Natural killer cell (primary cell): ENCODE results near the gene RAB26. TPM values are rescaled to one million over a fixed set of nuclear protein-coding genes. Genes with fewer than 3 reads are reported as not detected.

ENCODE experiments used
- ATAC-seq, 3 donors: fragments of 150-1000 bp in 2 of 3; fragments of 200-7000 bp in 1 of 3; cut with Tn5 transposase; 1 replicate in 1 of 3; 2 replicates in 2 of 3; pipeline ENCODE4 v1.10.0; 2021; ENCODE audit warnings: mild to moderate bottlenecking in 2 of 3, moderate library complexity in 2 of 3
- DNase-seq, 2 donors: peaks; one replicate each; pipeline versions ENCODE4 v3.0.0 to v3.0.0-alpha.2; 2013 to 2021; ENCODE audit warnings: mixed read lengths in 1 of 2
- H3K27ac ChIP-seq: one replicate; pipeline ENCODE4 v1.5.1; 2013; ENCODE audit warnings: mild to moderate bottlenecking, low read length
- H3K27me3 ChIP-seq: one replicate; pipeline ENCODE4 v1.6.1; 2013; ENCODE audit warnings: low read length; ENCODE audit not compliant: control insufficient read depth, insufficient read depth
- H3K36me3 ChIP-seq: one replicate; pipeline ENCODE4 v1.6.1; 2013; ENCODE audit warnings: low read length; ENCODE audit not compliant: control insufficient read depth, insufficient read depth
- H3K4me1 ChIP-seq: one replicate; pipeline ENCODE4 v1.6.1; 2013; ENCODE audit warnings: low read length; ENCODE audit not compliant: control insufficient read depth, insufficient read depth
- H3K4me3 ChIP-seq: one replicate; pipeline ENCODE4 v1.5.1; 2013; ENCODE audit warnings: low read length
- H3K9me3 ChIP-seq: one replicate; pipeline ENCODE4 v1.6.1; 2013; ENCODE audit warnings: low read length; ENCODE audit not compliant: control insufficient read depth, insufficient read depth
- H3K27ac Mint-ChIP-seq, 2 donors: one replicate each; pipeline ENCODE4 v1.8.0; 2022; ENCODE audit warnings: mild to moderate bottlenecking in 2 of 2, mixed read lengths in 2 of 2, moderate library complexity in 1 of 2
- H3K27me3 Mint-ChIP-seq, 2 donors: one replicate each; pipeline ENCODE4 v1.8.0; 2022; ENCODE audit warnings: low read depth in 2 of 2, mixed read lengths in 2 of 2
- H3K36me3 Mint-ChIP-seq: one replicate; pipeline ENCODE4 v1.8.0; 2022; ENCODE audit warnings: mixed read lengths
- H3K4me1 Mint-ChIP-seq, 2 donors: one replicate each; pipeline ENCODE4 v1.8.0; 2022; ENCODE audit warnings: mixed read lengths in 2 of 2
- H3K4me3 Mint-ChIP-seq: one replicate; pipeline ENCODE4 v1.8.0; 2022; ENCODE audit warnings: mild to moderate bottlenecking, moderate library complexity, mixed read lengths
- H3K9me3 Mint-ChIP-seq, 2 donors: one replicate each; pipeline ENCODE4 v1.8.0; 2022; ENCODE audit warnings: mixed read lengths in 2 of 2
- CTCF ChIP-seq: fragments of 200-600 bp; IDR thresholded peaks from one replicate; pipeline ENCODE4 v1.8.0; 2022; ENCODE audit warnings: antibody characterized with exemption
- WGBS: methylation state at CpG from one replicate; pipeline ENCODE4 v1.1.7; 2013; ENCODE audit warnings: missing lambda C conversion rate; ENCODE audit not compliant: insufficient coverage; 5-methylcytosine and 5-hydroxymethylcytosine counted together
- intact Hi-C: fragments of 100-400 bp; cut with micrococcal nuclease; formaldehyde crosslinking; loops from one replicate; pipeline ENCODE4 v1.14.2; 2022
- total RNA-seq, 4 donors: library from RNA; stranded (reverse); fragments of 120-200 nt in 1 of 4; gene quantifications; one replicate each; pipeline versions ENCODE4 v1.2.3 to v1.2.4, GENCODE V29; 2013 to 2022

Gene RAB26
- total RNA-seq, 3 donors from 2014 or later (not counting 1 experiment from before 2014, with no cell fraction given), result 0.27 to 0.28 TPM; not detected in 1

GRCh38 chr16:2174396-2175131 is 26.1 kb downstream of the RAB26 start:
- intact Hi-C loops, result no loop called here

GRCh38 chr16:2175454-2175853 is 27.0 kb downstream of the RAB26 start:
- H3K36me3 Mint-ChIP-seq, result no peaks in the 10 kb centered on the region
- H3K27ac ChIP-seq, result no peak overlapping the region
- ATAC-seq, result no peak

More at GRCh38 chr16:2174396-2175131, 26.1 kb downstream of the RAB26 start:
- H3K27me3 ChIP-seq, result no peaks in the 10 kb centered on the region
- H3K27ac Mint-ChIP-seq, result no peak overlapping the region
- H3K4me1 Mint-ChIP-seq, result no peaks in the 10 kb centered on the region
- 97% methylated on average over 21 of the region's 21 CpGs for WGBS
- H3K4me1 ChIP-seq, result no peaks in the 10 kb centered on the region
- no peaks in the 10 kb centered on the region for H3K9me3 Mint-ChIP-seq
- H3K27me3 Mint-ChIP-seq, result no peaks in the 10 kb centered on the region
- TF ChIP-seq CTCF, result no peak
- no peak for DNase-seq
- no peak overlapping the region for H3K27ac ChIP-seq
- H3K4me3 Mint-ChIP-seq, result no peak overlapping the region
- H3K4me3 ChIP-seq, result no peak overlapping the region
- H3K9me3 ChIP-seq, result no peaks in the 10 kb centered on the region
- no peak for ATAC-seq
- peaks cover 40% of the 10 kb centered on the region for H3K36me3 ChIP-seq
- no peaks in the 10 kb centered on the region for H3K36me3 Mint-ChIP-seq

GRCh38 chr16:2176047-2176446 is 27.6 kb downstream of the RAB26 start:
- no peaks in the 10 kb centered on the region for H3K9me3 ChIP-seq
- intact Hi-C loops, result no loop called here
- Mint-ChIP-seq H3K36me3 (no peaks in the 10 kb centered on the region), H3K27me3 (no peaks in the 10 kb centered on the region), H3K4me3 (no peak overlapping the region), H3K27ac (no peak overlapping the region), H3K9me3 (no peaks in the 10 kb centered on the region), H3K4me1 (no peaks in the 10 kb centered on the region)
- no peak overlapping the region for H3K27ac ChIP-seq
- no peaks in the 10 kb centered on the region for H3K27me3 ChIP-seq
- no peak for DNase-seq
- no peak for TF ChIP-seq CTCF
- peaks cover 40% of the 10 kb centered on the region for H3K36me3 ChIP-seq
- no peak for ATAC-seq
- 98% methylated on average over 23 of the region's 23 CpGs for WGBS
- no peaks in the 10 kb centered on the region for H3K4me1 ChIP-seq
- H3K4me3 ChIP-seq, result no peak overlapping the region

More at GRCh38 chr16:2175454-2175853, 27.0 kb downstream of the RAB26 start:
- 98% methylated on average over 10 of the region's 10 CpGs for WGBS
- no peak for DNase-seq
- TF ChIP-seq CTCF, result no peak
- H3K4me1 ChIP-seq, result no peaks in the 10 kb centered on the region
- no peaks in the 10 kb centered on the region for H3K9me3 ChIP-seq
- no peaks in the 10 kb centered on the region for H3K27me3 Mint-ChIP-seq
- H3K9me3 Mint-ChIP-seq, result no peaks in the 10 kb centered on the region
- H3K4me1 Mint-ChIP-seq, result no peaks in the 10 kb centered on the region
- no peaks in the 10 kb centered on the region for H3K27me3 ChIP-seq
- H3K27ac Mint-ChIP-seq, result no peak overlapping the region
- H3K4me3 Mint-ChIP-seq, result no peak overlapping the region
- intact Hi-C loops, result no loop called here
- peaks cover 40% of the 10 kb centered on the region for H3K36me3 ChIP-seq
- H3K4me3 ChIP-seq, result no peak overlapping the region

- Histone ChIP-seq H3K36me3 (peaks cover 35% of the 10 kb centered on the region), H3K27ac (no peak overlapping the region), H3K4me3 (no peak overlapping the region), H3K27me3 (no peaks in the 10 kb centered on the region), H3K9me3 (no peaks in the 10 kb centered on the region), H3K4me1 (no peaks in the 10 kb centered on the region)
- H3K4me3 Mint-ChIP-seq, result no peak overlapping the region
- intact Hi-C loops, result no loop called here
- H3K4me1 Mint-ChIP-seq, result peaks cover 0 to 2% of the 10 kb centered on the region in 2 donors
- no peak for ATAC-seq
- DNase-seq, result no peak
- 94% methylated on average over 18 of the region's 18 CpGs for WGBS
- no peaks in the 10 kb centered on the region for H3K9me3 Mint-ChIP-seq
- no peaks in the 10 kb centered on the region for H3K27me3 Mint-ChIP-seq
- TF ChIP-seq CTCF, result no peak
- no peaks in the 10 kb centered on the region for H3K36me3 Mint-ChIP-seq
- H3K27ac Mint-ChIP-seq, result no peak overlapping the region
Observed at GRCh38 chr16:2177101-2177500, 28.7 kb downstream of the RAB26 start.
